RPMI8226 (cell line): ENCODE data around the gene CUTC.

Experiments used
- DNase-seq: peaks from one replicate; pipeline ENCODE4 v3.0.0-alpha.2; 2015

CUTC gene

GRCh38 chr10:99784727-99785441 lies 52.9 kb downstream of the CUTC start:
- no peak for DNase-seq

GRCh38 chr10:99785646-99786045 lies 53.6 kb downstream of the CUTC start:
- no peak for DNase-seq

- DNase-seq = no peak
Observed at GRCh38 chr10:99787311-99787710, 55.3 kb downstream of the CUTC start.

- no peak for DNase-seq
Observed at GRCh38 chr10:99787782-99788445, 55.9 kb downstream of the CUTC start.

- no peak for DNase-seq
Observed at GRCh38 chr10:99788598-99789256, 56.7 kb downstream of the CUTC start.

- DNase-seq = no peak
Observed at GRCh38 chr10:99791831-99792230, 59.8 kb downstream of the CUTC start.

GRCh38 chr10:99793819-99794218 lies 61.8 kb downstream of the CUTC start:
- no peak for DNase-seq

- no peak for DNase-seq
Observed at GRCh38 chr10:99796928-99797327, 64.9 kb downstream of the CUTC start.

GRCh38 chr10:99798031-99798430 lies 66.0 kb downstream of the CUTC start:
- no peak for DNase-seq

GRCh38 chr10:99798920-99799319 lies 66.9 kb downstream of the CUTC start:
- no peak for DNase-seq

GRCh38 chr10:99799613-99800012 lies 67.6 kb downstream of the CUTC start:
- no peak for DNase-seq

- no peak for DNase-seq
Observed at GRCh38 chr10:99804471-99804870, 72.4 kb downstream of the CUTC start.

- DNase-seq = no peak
Observed at GRCh38 chr10:99805190-99805589, 73.2 kb downstream of the CUTC start.
